ENCODE results near the gene NRG3.
"Not testable (repeated sequence)": the region's sequence is repeated elsewhere in the genome, so short reads cannot be mapped to it uniquely, and the experiment has no call there.

NRG3 gene

DNA sequence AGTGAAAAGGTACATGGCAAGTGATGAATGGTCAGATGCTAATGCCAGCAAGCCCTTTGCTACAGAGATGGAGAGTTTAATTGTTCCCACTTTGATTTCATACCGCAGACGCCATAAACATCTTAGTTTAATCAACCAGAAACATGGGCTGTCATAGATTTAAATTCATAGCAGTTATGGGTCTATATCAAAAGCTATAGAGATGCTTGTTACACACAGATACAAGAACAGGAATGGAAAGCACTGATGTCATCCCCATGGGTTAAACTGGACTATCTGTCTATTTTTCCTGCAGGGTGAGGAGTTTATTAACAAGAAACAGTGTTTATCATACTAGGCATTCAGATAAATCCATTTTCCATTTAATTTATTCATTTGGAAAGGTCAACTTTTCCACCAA lies 409.2 kb downstream of the NRG3 start:
- no peak for DNase-seq (ENCODE audit: low spot score)

DNA sequence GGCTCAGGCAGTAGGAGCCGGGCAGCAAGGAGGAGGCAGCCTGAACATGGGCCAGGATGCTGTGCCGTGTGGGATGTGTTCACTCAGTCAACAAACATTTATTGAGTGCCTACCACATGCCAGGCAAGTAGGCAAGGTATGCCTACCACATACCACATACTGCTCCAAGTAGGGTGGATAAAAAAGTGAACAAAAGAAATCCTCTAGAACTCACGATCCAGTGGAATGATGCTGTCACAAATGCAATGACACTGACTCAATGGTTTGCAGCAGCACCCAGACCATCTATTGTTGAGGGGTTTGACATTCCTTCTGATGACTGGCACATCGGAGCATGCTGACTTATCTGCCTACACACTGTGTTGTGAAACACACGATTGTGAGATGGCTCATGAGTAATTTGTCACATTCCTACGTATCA lies 413.5 kb downstream of the NRG3 start:
- no peak for DNase-seq (ENCODE audit: low spot score)

DNA sequence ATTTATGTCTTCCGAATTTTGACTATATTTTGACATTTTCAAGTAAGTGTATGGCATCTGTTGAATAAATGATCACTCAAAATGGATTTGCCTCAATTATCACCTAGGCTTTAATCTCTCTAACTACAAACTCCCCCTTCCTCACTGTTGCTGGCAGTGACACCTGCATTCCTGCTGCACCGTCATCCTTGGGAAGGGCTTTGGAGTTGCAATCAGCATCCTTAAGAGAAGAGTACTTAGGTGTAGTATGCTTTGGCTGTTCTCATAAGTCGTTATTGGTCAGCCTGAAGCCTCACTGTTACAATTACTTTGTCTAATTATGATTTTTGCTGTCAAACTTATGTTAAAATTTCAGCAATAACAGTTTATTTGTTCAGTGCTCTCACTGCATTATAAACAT lies 415.0 kb downstream of the NRG3 start:
- DNase-seq (ENCODE audit: low spot score), result no peak

DNA sequence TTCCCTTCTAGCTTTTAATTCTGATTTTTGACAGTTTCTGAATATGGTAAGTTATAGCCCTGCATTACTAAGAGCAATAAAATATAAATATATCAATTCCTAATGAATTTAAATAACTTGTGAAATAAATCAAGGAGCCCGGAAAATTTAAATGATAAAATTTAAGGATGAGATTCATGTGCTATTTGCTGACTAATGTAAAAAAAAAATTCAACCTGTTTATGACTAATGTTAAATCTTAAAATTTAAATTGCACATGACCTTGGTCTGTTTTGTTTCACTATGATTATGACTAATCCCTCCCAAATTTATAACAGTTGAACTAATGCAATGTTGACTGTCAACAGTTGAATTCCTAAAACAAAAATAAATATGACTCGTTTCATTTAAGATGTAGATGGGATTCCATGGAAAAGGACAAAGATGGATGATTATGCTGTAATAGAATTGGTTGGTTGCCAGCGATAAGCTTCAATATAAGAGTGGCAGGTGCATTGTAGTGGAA lies 419.9 kb downstream of the NRG3 start:
- DNase-seq (ENCODE audit: low spot score), result no peak

DNA sequence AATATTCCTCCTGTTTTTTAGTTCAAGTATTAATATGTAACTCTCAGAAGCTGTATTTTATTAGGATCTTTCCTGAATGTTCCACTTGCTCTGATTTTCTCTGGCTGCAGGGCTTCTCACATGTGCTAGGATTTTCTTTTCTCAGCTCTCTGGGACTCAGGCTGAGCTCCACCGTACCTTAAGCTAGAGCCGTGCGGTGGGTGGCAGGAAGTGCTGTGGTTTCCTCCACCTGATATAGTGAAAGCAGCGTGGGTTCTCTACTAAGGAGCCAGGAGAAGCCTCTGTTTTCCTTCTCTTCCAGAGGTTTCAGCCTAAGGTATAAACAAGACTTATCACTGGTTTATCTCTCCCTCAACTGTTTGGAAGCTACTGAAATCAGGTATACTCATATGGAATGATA lies 433.6 kb downstream of the NRG3 start:
- no peak for DNase-seq (ENCODE audit: low spot score)

DNA sequence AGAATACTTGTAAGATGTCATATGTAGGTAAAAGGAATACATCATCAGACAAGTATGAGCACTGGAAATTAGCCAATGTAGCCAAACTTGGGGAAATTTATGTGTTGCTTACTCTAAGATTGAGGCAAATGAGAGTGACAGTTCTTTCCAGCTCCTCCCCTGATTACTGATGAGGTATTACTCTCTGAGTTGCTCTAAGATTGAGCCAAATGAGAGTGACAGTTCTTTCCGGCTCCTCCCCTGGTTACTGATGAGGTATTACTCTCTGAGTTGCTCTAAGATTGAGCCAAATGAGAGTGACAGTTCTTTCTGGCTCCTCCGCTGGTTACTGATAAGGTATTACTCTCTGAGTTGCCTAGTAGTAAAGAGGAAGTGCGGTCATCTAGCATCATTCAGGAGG lies 435.8 kb downstream of the NRG3 start:
- no peak for DNase-seq (ENCODE audit: low spot score)

DNA sequence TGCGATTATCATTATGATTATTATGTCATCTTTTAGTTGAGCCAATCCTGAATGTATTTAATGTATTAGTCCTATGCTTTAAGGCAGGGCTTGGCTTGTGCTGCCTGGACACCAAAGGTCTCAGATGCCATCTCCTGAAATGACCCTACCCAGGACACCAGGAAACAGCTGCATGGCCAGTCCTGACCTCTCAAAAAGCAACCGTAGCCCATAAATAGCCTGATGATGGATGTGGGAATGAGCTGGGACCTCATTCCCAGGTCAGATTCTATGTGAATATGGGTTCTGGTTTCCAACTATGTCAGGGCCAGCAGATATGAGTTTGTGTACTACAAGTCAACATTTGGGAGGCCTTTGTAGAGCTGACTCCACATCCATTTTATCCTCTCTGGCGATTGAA lies 438.4 kb downstream of the NRG3 start:
- DNase-seq (ENCODE audit: low spot score), result no peak

DNA sequence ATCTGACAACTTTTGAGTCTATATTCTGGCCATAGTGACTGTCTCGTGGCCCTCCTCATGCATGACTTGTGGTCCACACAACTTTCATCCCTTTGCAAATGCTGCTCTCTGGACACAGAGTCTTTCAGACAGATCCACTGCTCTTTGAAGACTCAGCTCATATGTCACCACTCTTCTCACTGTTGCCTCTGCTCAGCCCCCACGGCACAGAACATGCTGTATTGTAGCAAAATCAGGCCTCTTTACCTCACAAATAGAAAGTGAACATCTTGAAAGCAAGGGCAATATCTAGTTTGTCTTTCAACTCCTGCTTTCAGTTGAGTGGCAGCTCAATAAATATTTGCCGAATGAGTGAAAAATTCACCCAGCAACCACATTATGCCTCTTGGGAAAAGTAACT lies 443.5 kb downstream of the NRG3 start:
- no peak for DNase-seq (ENCODE audit: low spot score)

DNA sequence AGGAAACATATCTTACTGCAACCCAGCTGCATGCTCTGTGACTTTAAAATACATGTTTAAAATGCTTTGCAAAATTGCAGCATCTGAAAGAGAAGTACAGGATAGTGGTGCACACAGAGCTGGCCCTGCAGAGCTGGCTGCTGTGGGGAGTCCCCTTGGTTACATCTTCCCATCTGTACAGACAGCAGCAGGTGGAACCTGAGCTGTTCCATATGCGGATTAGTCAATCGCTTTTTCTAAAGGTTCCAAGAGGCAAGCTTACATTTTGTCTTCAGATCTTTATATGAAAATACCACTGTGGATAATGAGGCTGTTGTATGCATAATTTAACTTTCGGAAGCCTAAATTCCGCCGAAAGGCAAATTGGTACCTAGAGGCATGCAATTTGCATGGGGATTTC lies 444.1 kb downstream of the NRG3 start:
- no peak for DNase-seq (ENCODE audit: low spot score)

DNA sequence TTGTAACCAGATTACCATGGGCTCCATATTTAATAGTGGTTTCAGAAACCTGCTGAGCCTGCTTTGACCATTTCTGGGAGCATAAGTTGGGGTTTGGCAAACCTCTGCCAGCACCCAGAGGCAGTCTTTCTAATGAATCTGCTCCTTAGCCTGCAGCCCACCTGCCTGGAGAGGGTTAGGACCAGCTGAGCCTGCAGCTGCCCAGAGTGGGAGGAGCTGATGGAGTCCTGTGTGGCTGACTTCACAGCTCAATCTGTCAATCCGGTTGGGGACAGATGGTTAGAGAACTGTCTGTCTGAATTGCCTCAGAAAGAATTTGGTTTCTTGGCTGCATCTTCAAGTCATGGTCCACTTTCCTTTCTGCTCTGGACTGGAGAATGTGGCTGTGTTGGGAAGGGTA lies 444.6 kb downstream of the NRG3 start:
- DNase-seq (ENCODE audit: low spot score), result no peak

DNA sequence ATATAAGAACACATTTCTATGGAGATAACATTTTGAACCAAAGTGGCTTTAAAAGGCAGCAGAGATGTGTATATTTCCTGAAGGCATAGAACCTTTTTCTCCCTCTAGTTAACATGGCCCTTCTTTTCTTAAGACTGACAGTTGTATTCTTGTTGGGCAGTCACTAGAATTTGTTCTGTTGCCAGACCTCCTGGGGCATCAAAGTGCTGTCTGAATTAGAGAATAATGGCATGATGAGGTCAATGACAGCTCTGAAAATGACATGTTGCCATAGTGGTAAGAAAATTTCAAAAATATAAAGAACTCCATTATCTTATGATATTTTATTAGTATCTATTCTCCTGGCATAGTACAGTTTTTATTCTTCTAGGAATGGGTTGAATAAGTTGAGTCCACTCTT lies 446.7 kb downstream of the NRG3 start:
- DNase-seq (ENCODE audit: low spot score), result no peak

DNA sequence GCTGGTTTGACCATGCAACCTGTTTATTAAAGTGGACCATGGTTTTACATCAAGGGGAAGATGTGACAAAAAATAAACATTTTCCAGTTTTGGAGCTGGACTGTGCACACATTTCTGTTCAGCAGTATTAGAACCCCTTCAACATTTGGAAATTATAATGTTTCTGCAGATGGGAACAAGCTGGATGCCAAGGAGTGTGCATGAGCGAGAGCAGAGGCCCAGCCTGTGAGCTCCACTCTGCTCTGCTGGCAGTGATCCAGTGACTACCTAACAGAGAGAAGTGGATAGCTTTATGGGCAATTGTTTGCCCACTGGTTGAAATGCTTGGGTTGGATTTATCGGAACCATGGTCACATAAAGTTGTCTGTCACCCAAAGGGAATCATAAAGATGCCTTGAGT lies 456.7 kb downstream of the NRG3 start:
- no peak for DNase-seq (ENCODE audit: low spot score)

DNA sequence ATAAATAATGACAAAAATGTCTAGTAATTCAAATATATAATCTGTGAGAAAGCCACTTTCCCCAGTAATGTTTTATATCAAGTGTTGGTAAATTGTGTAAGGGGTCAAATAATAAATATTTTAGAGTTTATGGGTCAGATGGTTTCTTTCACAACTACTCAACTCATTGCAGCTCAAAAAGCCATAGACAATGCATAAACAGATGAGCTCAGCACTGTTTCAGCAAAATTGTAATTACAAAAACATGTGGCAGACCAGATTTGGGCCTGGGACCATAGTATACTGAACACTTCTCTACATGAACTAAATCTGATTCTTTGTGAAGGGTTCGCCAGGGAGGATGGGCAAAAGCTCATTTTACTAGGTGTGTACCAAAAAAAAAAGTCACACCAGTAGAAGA lies 460.8 kb downstream of the NRG3 start:
- DNase-seq (ENCODE audit: low spot score), result no peak

DNA sequence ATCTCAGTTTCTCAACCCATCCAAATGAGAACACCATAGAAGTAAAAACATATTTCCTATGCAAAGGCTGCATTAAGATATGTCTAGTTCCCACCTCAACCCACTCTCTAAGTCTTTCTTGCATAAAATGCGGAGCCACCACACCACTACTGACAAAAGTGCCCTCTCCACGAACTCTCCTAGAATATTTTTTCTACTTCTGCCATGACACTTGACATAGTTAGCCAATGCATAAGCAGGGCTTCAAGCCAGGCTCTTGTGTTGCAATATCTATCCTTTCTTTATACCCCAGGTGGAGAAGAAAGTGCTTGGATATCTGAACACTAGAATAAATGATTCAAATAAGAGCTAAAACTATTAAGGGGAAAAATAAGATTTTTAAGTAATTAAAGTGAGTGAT lies 465.2 kb downstream of the NRG3 start:
- no peak for DNase-seq (ENCODE audit: low spot score)

DNA sequence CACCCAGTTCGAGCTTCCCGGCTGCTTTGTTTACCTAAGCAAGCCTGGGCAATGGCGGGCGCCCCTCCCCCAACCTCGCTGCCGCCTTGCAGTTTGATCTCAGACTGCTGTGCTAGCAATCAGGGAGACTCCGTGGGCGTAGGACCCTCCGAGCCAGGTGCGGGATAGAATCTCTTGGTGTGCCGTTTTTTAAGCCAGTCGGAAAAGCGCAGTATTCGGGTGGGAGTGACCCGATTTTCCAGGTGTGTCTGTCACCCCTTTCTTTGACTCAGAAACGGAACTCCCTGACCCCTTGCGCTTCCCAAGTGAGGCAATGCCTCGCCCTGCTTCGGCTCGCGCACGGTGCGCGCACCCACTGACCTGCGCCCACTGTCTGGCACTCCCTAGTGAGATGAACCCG lies 474.6 kb downstream of the NRG3 start:
- not testable (repeated sequence) for DNase-seq (ENCODE audit: low spot score)

DNA sequence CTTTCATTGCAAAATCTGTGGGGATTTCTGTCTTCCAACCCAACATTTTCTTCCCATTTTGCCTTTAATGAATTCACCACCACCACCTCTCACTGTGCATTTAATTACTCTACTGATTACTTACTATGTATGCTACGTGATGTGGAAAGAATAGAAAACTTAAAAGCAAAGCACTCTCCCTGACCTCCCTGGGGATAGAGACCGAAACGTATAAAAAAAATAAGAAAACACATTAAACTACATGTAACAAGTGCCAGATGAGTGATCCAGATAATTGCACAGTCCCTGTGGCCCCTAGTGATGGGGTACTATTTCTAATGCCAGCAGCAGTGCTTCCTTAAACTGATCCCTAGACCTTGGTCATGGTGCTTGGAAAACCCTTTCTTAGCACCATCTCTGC lies 478.4 kb downstream of the NRG3 start:
- DNase-seq (ENCODE audit: low spot score), result no peak

DNA sequence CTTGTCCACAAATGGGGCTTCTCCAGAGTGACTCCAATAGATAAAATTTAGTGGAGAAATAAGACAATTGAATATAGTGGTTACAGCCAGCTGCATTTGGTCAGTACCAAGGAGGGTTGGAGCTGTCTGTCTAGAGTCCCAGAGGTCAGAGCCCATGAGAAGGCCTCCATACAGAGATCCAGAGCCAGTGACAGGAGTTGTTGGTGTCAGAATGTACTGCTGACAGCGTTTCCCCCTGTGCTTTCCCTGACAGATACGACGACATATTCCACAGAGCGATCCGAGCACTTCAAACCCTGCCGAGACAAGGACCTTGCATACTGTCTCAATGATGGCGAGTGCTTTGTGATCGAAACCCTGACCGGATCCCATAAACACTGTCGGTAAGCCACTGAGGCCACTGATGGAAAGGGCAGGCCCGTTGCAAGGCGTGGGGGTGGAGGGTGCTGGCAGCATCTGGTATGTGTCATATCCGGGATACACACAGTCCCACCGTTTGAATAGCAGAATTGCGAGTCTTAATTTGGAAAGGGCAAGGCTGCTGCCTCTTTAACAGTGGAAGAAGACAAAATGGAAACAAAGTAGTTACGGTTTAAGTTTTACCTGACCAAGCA lies 483.6 kb downstream of the NRG3 start:
- DNase-seq (ENCODE audit: low spot score), result no peak

DNA sequence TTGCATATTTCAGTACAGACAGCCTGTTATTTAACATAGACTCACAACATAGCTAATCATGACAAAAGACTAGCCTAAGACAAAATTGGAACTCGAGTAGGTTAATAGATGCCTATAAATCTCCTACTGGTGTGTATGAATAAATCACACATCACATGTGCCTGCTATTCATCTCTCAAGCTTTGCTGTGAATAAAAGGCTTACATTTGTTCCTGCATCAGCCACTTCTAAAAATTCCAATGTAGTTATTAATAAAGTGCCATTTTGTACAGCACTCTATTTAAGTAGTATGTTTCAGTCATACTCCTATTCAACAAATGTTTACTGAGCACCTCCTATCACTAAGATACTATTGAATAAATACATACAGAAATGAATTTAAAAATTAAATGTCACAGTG lies 486.3 kb downstream of the NRG3 start:
- no peak for DNase-seq (ENCODE audit: low spot score)

DNA sequence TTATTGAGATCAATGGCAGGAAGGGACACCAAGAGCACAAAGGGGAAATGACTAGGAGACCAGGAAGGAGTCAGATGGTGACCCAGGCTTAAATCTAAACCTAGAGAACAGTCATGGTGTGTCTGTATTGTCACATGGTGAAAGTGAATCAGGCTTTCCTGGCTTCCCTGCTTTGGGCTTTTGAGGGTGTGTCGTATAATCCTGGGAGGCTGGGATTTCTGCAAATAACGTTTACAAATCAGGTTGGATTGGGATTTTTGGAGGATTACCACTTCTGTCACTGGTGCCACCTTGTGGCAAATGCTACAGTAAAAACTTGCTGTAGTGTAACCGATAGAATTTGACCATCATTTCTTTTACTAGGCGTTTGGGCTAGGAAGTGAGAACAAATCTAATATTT lies 502.6 kb downstream of the NRG3 start:
- DNase-seq (ENCODE audit: low spot score), result peak; percentile 93

DNA sequence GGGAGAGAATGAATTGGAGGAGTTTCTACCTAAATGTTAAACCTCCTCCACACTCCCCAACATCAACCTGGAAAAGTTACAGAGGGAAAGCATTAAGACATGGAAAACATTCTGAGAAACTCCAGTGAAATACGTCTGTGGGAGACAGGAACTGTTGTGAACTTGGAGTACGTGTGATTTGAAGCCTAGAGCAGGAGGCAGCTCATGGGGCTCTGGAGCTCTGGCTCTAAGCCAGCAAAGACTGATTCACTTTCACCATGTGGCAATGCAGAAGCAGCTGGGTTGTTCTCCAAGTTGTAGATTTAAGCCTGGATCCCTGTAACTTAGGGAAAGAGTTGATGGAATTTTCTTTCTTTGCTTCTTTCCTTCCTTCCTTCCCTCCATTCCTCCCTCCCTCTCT lies 503.2 kb downstream of the NRG3 start:
- DNase-seq (ENCODE audit: low spot score), result peak; percentile 76

DNA sequence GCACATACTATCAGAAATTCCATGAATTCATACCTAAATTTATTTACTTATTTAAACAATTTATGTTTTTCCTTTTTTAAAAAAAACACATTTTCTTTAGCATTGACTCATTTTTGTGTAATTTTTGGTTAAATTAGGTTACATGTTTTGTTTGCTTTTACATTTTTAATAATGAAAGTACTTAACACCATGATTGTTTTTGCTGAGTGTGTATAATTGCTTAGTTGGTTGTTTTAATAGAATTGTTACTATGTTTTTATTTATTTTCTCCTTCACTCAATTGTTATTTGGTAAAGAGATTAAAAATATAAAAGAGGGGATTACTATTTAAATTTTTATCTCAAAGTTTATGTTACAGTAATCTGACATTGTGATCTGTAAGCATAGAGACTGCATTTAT lies 508.4 kb downstream of the NRG3 start:
- no peak for DNase-seq (ENCODE audit: low spot score)

DNA sequence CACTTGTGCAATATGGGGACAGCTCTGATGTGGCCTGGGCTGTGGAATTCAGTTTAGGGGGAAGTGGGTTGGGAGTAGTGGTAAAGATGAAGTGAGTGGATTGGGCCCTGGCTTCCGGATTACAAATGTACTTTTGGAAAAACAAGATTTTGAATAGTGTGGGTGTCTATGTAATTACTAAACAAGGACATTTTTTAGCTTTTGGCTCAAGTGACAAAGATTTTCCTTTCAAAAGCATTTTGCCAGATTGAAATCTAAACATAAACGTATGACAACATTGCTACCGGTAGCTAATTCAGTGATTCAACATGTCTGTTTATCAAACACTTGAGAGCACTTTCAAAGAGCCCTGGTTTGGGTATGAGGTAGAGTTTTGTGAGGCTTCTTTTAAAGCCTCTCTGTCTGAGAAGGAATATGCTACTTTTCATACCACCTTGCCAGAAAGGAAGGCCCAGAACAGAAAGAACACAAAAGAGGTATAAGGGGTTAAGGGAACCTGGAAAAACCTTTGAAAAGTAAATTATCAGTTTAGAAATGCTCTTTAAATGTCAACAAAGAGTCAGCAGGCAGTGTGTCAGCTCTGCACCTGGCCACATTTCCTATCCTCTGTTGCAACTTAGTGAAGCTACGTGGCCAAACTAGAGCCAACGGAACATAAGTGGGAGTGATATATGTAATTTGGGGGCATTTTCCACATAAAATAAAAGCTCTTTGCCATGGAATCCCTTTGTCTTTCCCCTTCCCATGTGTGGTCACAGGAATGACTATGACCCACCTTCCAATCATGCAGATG lies 516.1 kb downstream of the NRG3 start:
- DNase-seq (ENCODE audit: low spot score), result no peak

DNA sequence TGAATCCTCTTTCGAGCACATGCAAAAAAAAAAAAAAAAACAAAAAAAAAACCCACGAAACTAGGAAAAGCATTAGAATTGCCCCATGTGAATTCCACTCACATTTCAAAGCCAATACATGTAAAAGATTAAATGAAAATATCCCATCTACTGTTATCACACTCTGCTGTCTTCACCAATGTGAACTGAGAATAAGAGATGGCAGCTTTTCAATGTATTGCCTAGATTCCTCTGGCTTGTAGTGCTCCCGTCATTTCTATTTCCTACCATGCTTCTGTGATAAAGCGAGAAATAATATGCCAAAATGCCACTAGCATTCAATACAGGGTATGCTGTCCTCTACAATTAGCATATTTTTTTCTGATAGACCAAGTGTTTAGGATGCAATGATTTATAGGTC lies 517.0 kb downstream of the NRG3 start:
- DNase-seq (ENCODE audit: low spot score), result no peak

DNA sequence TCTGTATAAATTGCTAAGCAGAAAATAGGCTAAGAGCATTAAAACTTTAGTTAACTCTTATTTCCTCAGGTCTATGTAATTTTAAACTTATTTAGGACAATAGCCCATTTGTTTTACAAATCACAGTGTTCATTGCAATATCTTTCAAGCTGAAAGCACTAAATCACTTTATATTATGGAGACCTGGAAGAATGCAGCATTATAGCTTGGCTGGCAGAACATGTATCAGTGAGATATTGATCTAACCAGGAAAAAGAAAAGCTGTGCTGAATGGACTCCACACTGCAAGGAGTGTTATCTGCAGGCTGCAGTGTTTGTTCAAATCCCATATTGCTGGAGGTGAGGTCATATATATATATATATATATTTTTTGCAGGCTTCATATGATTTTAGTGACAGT lies 517.5 kb downstream of the NRG3 start:
- no peak for DNase-seq (ENCODE audit: low spot score)

Data from kidney capillary endothelial cell (primary cell).